Hepatocyte (in vitro differentiated cells): ENCODE measurements around the gene LIMS1.

Experiments
- CTCF ChIP-seq: fragments of 200-600 bp; sonication (generic); IDR thresholded peaks from 2 replicates; pipeline ENCODE4 v1.5.1; 2016; ENCODE audit warnings: antibody characterized with exemption, mild to moderate bottlenecking; ENCODE audit not compliant: poor library complexity
- EZH2phosphoT487 ChIP-seq: fragments of 200-600 bp; sonication (generic); IDR thresholded peaks from one replicate; pipeline ENCODE4 v1.6.1; 2018; ENCODE audit warnings: antibody characterized with exemption, mild to moderate bottlenecking, low read depth, moderate library complexity; ENCODE audit not compliant: unreplicated experiment, severe bottlenecking

GRCh38 chr2:108585436-108585835 lies 51.2 kb downstream of the LIMS1 start:
- TF ChIP-seq CTCF (no peak), EZH2phosphoT487 (no peak)
